ENCODE results near the gene LANCL3.

- TF ChIP-seq CTCF (IDR thresholded peaks at IDR 0.05): no peak
- TF ChIP-seq EP300 (IDR thresholded peaks at IDR 0.05): no peak
These were observed 35.8 kb downstream of the LANCL3 start for GRCh38 chrX:37607243-37607642.
